HG03439 (cell line): ENCODE data around the gene SIK3.

ENCODE experiments used
- ATAC-seq: cut with Tn5 transposase; IDR thresholded peaks from one replicate; pipeline ENCODE4 v1.9.1; 2021; ENCODE audit warnings: mild to moderate bottlenecking, moderate library complexity; ENCODE audit not compliant: unreplicated experiment

Gene SIK3

DNA sequence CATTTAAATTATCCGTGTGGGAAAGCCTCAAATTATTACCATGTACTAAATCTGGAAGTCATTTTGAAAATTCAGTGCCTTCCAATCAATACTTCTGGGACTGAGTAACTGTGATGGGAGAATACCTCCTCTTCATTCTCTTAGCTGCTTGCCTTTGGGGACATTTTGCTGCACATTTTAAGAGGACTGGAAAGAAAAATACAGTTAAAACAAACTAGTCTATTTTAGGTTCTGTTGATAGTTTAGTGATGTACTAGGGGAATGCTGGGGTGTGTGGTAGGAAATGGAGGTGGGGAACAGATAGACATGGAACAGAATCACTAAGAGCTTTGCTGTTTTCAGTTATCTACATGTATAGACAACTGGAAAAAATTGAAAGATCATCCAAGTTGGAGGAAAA is 195.1 kb downstream of the SIK3 start:
- ATAC-seq = no peak

DNA sequence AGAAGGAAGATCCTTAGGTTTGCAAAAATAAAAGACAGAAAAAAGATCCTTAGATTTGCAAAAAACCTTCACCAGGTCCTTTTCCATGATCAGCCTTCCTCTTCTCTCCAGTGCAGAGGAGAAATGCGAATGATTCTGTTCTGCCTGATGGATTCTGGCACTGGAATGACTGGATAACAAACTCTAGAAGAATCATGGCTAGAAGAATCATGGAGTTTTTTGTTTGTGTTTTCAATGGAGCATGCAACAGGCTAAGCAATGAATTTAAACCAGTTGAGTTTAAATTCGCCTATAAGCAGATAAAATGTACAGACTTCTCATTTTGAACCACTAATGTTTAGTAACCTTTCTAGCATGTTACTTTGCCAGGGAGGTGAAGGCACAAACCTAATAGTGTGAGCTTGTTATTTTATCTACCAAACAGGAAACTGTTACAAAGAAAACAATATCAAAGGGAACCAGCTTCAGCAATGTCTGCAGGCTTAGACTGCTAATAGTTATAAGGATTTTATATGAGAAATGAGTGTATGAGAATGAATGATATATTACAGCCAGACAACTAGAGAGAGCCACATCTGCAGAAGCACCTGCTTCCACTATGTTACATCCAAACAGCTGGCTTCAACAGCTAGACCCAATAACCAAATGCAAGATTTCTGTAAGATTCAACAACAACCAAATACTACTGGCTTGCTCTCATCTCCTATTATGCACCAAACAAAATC is 196.1 kb downstream of the SIK3 start:
- ATAC-seq = no peak

DNA sequence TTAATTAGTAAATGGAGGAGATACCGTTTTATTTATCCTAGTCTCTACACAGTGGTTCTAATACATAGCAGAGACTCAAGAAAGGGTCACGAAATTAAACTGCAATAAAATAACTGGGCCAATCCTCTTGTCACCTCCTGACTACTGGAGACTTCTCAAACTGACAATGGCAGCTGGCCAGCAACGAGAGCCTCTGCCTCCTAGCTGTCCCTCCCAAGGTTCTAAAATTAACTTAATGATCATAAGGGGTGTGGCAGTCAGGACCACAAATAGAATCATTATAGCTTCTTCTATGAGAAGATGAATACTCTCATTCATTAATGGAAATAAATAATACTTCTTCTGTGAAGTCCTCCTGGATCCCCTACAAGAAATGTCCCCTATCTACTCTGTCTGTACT is 197.0 kb downstream of the SIK3 start:
- ATAC-seq = no peak

DNA sequence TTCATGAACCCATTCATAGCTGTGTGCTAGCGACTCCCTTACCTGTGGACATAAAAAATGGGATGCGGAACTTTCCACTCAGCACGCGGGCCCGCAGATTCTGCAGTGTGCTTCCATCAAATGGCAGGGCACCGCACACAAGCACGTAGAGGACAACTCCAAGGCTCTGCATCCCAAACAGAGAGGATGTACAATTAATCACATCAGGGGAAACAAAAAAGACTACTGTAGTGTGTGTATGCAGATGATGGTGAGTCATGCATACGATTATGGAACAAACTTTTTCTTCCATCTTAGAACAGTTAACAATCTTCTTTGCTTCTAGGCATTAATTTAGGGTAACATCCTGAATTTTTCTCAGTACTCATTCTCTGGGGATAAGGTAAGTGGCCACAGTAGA is 202.0 kb downstream of the SIK3 start:
- no peak for ATAC-seq

DNA sequence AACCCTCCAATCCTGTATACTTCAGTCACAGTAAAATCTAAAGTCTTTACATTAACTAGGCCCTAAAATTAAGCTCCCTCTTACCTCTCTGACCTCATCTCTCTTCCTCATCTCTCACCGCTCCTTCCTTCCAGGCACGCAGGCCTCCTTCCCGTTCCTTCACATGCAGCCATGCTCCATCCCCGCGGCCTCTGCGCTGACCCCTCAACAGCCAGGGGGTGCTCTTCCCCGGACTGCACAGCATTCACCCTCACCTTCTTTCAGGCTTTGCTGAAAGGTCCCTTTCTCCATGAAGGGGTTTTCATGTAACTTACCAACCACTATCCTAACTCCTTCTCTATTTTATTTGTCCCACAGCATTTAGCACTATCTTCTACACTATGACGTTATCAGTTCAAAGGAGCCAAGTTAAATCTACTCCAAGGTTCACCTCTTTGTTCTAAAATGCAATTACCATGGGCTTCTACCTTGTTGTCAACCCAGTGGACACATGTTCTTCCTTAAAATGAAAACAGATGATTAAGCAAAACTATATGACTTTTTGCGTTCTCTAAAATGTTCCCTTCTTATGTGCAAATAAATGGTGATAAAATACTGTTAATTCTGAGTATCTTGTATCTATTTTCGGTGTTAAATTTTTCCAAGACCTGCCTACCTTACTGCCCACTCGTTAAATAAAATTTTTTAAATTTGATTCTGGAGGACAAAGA is 203.0 kb downstream of the SIK3 start:
- ATAC-seq = no peak

DNA sequence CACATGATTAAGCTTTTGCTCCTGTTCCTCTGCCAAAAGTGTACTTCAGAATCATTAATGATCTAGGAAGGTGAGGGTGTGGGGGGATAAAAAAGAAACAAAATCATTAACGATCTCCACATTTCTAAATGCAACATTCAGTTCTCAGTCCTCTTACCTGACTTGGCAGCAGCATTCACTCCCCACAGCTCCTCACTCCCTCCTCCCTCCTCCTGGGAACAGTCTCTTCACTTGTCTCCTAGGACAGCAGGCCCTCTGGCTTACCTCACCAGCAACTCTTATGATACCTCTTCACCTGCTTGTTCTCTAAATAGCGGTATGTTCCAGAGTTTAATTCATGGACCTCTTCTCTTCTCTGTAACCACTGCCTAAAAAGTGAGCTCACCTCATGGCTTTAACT is 204.3 kb downstream of the SIK3 start:
- no peak for ATAC-seq

DNA sequence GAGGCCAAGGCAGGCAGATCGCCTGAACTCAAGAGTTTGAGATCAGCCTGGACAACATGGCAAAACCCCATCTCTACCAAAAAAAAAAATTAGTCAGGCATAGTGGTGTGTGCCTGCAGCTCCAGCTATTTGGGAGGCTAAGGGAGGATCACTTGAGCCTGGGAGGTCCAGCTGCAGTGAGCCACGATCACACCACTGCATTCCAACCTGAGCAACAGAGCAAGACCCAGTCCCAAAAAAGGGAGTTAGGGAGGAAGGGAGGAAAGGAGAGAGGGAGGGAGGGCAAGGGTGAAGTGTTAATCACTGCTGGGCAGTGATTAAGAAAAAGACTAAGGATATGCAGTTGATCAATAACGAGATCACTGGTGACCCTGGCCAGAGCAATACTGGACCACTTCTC is 204.8 kb downstream of the SIK3 start:
- ATAC-seq = no peak

DNA sequence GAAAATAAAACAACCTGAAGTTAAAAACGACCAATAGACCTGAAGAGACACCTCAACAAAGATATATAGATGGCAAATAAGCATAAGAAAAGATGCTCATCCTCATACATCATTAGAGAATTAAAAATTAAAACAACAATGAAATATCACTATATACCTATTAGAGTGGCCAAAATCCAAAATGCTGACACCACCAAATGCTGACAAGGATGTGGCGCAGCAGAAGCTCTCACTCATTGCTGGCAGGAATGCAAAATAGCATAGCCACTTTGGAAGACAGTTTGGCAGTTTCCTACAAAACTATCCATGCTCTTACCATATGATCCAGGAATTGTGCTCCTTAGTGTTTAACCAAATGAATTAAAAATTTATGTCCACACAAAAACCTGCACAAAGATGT is 205.9 kb downstream of the SIK3 start:
- ATAC-seq = no peak

DNA sequence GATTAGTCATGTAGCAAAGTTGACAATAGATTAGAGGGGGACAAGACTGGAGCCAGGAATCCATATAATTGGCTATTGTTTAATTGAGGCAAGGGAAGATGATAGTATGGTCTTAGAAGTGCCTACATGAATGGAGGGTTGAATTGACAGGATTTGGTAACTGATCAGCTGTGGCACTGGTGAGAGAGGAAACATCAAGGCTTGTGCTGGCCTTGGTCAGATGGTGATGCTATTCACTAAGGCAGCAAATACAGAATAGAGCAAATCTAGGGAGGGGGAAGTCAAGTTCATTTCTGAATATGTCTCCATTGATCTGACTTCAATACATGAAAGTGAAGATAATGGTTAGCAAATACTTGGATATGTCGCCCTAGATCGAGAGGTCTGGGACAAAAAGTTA is 206.5 kb downstream of the SIK3 start:
- ATAC-seq = no peak

DNA sequence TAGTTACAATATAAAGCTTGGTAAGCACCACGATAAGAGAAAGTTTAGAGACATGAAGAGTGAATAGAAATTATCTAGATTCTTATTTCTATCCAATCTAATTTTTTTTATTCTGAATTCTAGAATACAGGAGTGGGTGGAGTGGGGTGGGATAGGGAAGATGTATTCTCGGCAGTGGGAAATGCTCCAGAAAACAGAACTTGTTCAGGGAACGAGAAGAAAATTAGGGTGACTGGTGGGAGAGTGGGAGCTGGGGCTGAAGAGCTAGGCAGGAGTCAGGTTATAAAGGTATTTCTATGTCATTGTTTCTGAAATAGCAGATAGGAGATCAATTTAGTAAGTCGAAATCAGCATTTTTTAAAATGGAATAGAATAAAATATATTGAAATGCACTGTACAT is 207.6 kb downstream of the SIK3 start:
- no peak for ATAC-seq

DNA sequence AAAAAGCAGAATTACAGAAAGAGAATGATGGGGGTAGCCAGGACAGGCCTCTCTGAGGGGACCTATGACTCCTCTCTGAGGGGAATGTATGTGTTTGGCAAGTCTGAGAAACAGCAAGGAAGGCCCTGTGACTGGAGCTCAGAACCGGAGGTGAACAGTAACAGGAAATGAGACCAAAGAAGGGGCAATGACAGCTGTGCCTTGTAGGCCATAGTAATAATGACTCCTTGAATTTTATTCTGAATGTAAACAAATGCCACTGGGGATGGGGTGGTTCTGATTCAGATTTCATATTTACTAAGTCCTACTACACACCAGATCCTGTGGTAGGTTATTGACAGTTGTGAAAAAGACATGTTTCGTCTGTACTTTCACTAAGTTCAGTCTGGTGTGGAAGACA is 208.0 kb downstream of the SIK3 start:
- ATAC-seq = no peak

DNA sequence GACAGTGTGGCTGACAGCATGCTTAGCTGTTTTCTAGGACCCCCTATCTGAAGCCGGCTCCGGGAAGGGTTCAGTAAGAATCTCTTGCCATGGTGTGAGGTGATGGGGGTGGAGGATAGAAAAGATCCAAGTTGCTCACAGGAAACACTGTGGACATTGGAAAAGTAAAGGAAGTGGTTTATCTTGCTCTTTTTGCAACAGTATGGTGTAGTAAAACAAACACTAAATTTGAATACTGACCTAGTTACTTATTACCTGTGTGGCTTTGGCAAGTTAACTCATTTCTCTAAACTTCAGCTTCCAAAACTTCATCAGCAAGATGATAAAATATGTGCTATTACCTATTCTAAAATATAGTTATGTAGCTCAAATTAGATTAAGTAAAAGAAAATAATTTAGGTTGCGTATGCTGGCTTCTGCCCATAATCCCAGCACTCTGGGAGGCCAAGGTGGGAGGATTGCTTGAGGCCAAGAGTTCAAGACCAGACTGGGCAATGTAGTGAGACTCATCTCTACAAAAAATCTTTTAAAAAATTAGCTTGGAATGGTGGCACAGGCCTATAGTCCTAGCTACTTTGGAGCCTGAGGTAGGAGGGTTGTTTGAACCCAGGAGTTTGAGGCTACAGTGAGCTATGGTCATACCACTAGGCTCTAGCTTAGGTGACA is 209.2 kb downstream of the SIK3 start:
- no peak for ATAC-seq

DNA sequence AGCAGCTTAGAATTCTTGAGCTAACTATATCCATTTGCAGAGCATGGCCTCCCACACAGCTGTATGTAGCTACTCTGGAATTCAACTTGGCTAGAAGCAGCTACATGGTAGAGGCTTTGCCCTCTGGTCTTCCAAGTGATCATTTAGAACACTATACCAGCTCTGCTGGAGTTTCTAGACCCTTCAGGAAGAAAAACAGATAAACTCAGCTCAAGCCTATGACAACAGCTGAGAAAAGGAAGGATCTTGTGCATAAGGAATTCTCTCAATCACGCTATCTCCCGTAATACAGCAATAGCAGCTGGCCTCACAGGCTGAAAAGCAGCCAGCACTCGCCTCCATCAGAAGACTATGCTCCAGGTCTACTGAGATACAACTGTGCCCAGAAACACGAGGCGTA is 210.2 kb downstream of the SIK3 start:
- no peak for ATAC-seq

DNA sequence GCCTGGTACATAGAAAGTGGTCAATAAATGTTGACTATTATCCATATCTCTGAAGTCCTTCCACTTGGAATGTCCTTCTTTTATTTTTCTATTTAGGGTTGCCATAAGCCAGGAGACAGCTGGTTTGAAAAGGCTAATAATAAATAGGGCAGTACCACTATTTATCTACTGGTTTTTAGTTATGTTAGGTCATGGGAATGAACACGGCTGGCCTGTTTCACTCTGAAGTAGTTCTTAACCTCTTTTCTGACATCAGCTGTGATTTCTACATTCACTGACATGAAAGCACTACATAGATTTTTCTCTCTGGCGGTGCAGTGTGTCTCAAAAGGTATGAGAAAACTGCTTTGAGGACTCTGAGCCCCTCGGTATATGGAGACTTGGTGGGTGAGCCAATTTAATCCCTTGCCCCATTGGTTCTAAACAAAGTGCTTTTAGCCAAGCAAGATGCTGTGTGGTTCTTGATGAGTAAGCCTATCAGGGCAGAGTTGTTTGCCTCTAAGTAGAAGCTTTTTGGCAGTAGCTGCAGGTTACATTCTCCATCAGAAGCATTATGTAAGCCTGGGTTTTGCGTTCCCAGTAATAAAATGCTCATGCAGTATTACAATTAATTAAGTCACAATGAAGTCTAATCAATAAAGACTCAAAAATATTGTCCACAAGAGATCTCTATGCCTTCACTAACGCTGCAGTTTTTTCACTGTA is 212.1 kb downstream of the SIK3 start:
- ATAC-seq = no peak

DNA sequence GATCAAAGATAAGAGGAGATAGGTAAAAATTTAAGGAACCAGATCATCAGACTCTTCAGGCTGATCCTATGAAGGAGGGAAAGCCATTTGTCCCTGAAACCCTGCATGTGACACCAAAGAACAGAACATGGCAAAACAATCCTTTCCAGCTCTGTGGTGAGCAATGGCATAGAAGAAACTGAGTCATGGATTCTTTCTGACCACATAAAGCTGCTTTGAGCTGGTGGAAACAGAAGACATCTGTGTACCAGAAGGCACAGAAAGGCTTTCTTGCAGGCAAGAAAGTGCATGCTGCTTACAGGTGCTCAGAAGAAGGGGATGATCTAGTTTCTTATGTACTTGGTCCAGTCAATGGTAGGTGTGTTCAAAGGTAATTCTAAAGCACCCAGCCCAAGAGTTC is 215.8 kb downstream of the SIK3 start:
- ATAC-seq = no peak

DNA sequence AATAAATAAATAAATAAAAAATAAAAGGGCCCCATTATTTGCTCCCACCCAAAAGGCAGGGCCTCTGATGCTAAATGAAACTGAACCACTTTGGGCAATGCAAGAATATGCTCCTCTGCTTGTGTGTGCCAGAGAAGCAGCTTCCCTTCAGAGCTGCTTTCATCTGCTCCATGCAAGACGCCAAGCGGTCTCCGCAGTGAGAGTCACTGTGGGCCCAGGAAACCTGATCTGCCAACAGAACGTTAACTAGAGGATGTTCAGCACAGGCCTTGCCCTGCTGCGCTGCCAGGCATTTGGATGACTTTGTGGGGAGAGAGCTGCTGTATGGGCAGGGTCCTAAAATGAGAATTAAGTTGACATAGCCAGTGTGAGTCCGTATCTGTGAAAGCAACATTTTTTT is 217.1 kb downstream of the SIK3 start:
- ATAC-seq = no peak

DNA sequence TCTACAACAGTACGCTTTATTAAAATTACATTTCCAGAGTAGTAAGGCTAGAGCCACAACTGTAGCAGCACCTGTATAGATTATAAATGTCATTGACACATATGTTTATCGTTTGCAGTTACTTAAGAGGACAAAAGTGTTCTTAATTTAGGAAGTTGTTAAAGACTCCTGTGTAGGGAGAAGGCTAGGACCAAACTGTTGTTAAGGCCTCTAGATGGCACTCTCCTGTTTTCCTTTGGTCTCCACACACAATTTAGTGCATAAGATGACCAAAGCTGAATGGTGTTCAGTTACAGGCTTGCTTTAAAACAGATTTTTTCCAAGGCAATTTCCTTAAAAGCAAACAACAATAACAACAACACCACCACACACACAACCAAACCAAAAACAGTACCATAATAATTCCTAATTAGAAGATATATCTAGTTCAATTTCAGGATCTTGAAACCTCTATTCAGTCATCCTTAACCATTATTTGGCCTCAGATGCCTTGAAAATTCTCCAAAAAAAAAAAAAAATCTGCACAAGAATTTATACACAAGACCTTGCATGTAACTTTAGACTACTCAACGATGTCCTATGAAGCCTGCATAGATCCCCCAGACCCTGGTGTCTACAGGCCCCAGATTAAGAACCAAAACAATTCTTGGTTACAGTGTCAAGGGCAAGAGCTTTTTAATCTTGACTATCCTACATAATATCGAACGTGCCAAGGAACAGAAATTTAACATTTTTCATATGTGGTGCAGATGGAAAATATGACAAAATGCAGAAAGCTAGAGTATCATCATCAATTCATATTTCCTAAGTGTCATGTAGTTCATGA is 218.2 kb downstream of the SIK3 start:
- ATAC-seq = peak; percentile 59

DNA sequence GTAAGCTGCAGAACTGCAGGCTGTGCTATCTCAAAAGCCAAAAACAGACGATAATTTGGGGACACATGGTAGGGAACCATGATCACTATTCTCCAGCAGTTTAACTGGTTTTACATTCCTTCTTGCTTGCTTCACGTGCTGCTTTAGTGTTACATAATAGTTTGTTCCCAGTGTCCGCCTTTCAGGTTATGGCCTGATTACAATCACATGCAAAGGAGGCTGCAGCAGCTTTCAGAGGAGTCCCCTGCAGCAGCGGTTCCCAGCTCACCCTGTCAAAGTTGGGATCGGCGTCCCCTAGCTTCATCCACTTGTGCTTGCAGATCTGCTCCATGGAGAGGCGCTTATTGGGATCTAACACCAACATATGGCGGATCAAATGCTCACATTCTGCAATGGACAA is 221.6 kb downstream of the SIK3 start:
- no peak for ATAC-seq

DNA sequence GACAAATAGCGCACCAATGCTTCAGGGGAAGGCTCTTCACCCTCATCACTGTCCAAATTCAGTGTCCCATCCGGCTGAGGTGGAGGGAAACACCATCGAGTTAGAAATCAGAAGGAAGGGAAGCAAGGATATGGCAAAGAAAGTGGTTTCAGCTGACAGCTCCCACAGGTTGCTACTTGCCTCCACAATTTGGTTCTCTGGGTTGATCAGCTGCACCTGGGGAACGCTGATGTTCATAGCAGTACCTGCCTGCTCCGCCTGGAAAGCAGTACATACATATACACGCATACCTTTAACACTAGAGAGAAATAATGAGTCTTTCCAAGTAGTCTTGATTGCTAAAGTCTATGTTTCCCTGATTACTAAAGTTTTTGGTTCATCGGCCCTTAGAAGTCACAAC is 223.0 kb downstream of the SIK3 start:
- no peak for ATAC-seq

DNA sequence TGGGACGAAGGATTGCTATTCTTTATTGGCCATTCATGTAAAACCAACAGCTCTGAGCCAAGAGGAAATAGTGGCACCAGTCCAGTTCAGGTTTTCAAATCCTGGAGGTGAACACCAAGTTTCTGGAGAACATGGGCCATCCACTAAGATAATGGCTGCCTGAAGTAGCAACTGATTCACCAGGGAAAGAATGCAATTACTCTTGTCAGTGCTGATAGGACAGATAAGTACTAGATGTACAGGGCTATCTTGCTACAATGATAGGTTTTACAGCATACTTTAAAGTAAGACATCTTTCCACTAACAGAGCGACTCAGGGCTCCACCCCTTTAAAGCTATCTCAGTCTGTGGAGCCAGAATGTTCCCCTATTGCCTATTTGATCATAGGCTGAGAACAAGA is 224.0 kb downstream of the SIK3 start:
- no peak for ATAC-seq

DNA sequence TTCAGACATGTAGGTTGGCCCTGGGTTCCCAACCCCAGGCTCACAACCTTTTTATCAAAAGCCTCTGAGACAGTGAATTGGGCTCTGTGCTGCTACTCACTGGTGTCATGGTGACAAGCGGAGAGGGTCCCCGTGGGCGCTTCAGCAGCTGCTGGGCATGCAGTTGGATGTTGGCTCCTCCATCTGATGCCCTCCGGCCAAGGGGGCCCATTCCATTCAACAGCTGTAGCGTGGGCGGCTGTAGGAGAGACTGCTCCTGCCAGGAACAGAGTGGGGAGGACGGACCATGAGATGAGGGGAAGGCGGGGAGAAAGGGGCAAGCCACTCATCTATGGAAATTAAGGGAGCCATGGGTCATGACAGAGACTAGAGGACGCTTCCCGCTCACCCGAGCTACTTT is 224.8 kb downstream of the SIK3 start:
- ATAC-seq = no peak
